ENCODE data around the gene LYRM4. TPM values are rescaled to one million over a fixed set of nuclear protein-coding genes. Genes with fewer than 3 reads are reported as not detected.
A peak's percentile ranks its signal among the peaks of the same experiment; 100 is the strongest.

LYRM4 gene
- polyA plus RNA-seq, 1 donor (not counting 4 experiments of a cell fraction or from before 2014, with no cell fraction given), result 41.1 TPM

DNA sequence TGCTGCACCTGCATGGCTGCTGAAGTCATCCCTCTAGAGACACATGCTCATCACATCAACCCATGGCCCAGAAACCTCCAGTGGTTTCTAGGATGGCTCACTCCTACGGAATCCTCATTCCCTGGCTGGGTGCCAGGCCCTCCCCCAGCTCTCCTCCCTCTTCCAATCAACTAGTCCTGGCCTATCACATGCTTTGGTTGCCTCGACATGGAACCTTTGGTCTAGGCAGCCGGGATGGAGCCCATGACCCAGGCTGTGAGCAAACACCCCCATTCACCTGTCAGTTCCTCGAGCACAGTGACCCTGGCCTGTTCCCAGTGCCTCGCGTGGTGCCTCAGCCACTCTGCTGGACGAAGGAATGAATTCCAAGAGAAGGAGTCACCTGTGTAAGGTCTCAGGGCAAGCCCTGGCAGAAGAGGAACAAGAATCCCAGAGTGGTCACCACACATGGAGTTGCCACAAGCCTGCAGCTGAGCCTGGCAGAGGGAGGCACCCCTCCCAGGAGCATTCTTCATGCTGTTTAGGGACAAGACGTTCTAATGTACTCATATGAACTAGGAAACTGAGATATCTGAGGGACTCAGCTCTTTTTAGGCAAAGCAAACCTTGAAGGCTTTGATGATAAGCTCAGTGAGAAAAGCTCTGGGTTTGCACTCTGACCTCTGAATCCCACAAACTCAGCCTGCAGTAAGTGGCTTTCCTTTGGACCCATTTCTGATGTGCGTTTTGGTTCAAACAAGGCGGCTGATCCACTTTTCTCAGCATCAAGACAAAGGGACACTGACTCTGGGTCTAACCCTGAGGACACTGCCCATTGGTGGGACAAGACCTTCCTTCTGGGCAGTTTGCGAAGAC is 135.4 kb downstream of the LYRM4 start:
- Histone ChIP-seq H3K9ac (ENCODE audit: control insufficient read depth, extremely low read depth, insufficient read depth, low read length) (no peak overlapping the region), H3K79me2 (ENCODE audit: control insufficient read depth, insufficient read depth, low read length) (no peaks in the 10 kb centered on the region), H3K36me3 (ENCODE audit: control insufficient read depth in 2 of 2, extremely low read depth in 1 of 2, insufficient read depth in 2 of 2, low read length in 2 of 2) (peaks cover 0 to 3% of the 10 kb centered on the region in 2 experiments), H3K27me3 (ENCODE audit: control insufficient read depth, extremely low read depth, insufficient read depth, low read length) (no peaks in the 10 kb centered on the region), H3K9me1 (ENCODE audit: control insufficient read depth, extremely low read depth, insufficient read depth, low read length) (no peaks in the 10 kb centered on the region), H3K4me2 (ENCODE audit: control insufficient read depth, extremely low read depth, insufficient read depth, low read depth, low read length) (peak overlapping the region; percentile 7), H3K27ac (ENCODE audit: control insufficient read depth, insufficient read depth, low read length) (peak overlapping the region; percentile 39), H3K4me1 (ENCODE audit: control insufficient read depth, extremely low read depth, insufficient read depth, low read length) (peaks cover 18% of the 10 kb centered on the region), H2AFZ (ENCODE audit: control insufficient read depth, low read length) (no peak overlapping the region), H4K20me1 (ENCODE audit: control insufficient read depth, extremely low read depth, insufficient read depth, low read length) (no peaks in the 10 kb centered on the region), H3K9me3 (ENCODE audit: control insufficient read depth, low read depth, low read length) (no peaks in the 10 kb centered on the region), H3K4me3 (ENCODE audit: control insufficient read depth in 2 of 3, extremely low read depth in 1 of 3, insufficient read depth in 2 of 3, low read depth in 1 of 3, low read length in 3 of 3) (no peak overlapping the region)
- no peak for TF ChIP-seq EZH2 (IDR thresholded peaks at IDR 0.05; ENCODE audit: low read length)
- TF ChIP-seq, protein P1, sequence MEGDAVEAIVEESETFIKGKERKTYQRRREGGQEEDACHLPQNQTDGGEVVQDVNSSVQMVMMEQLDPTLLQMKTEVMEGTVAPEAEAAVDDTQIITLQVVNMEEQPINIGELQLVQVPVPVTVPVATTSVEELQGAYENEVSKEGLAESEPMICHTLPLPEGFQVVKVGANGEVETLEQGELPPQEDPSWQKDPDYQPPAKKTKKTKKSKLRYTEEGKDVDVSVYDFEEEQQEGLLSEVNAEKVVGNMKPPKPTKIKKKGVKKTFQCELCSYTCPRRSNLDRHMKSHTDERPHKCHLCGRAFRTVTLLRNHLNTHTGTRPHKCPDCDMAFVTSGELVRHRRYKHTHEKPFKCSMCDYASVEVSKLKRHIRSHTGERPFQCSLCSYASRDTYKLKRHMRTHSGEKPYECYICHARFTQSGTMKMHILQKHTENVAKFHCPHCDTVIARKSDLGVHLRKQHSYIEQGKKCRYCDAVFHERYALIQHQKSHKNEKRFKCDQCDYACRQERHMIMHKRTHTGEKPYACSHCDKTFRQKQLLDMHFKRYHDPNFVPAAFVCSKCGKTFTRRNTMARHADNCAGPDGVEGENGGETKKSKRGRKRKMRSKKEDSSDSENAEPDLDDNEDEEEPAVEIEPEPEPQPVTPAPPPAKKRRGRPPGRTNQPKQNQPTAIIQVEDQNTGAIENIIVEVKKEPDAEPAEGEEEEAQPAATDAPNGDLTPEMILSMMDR (optimal IDR thresholded peaks at IDR 0.05 in 1 of 3, IDR thresholded peaks at IDR 0.05 in 1 of 3, conservative IDR thresholded peaks at IDR 0.05 in 1 of 3; ENCODE audit: extremely low read depth in 1 of 3, insufficient read depth in 2 of 3, low read length in 3 of 3), result no peak
- DNase-seq (ENCODE audit: low read depth, low spot score), result peak; percentile 89
- no peak for FAIRE-seq
- dilution Hi-C loops (cut with MboI; ENCODE audit: extremely low pct_ligation_motif_present, low sequenced_read_pairs), result no loop called here

DNA sequence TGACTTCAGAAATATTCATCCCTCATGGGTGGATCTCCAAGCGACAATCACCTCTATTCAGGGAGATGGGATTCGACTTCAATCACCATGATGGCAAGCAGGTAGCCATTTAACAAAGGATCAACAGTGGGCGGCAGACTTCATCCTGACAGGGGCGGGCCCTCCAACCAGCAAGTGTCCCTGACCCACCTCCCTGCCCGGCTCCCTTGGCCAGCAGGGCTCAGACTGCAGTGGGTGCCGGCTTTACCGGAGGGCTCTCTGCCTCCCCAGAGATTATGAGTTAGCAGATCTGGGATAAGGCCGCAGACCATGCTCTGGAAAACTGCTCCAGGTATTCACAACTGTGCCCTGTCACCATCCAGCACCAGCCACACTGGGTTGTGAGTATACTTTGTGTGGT is 136.2 kb downstream of the LYRM4 start:
- Histone ChIP-seq H3K27me3 (ENCODE audit: control insufficient read depth, extremely low read depth, insufficient read depth, low read length) (no peaks in the 10 kb centered on the region), H3K4me1 (ENCODE audit: control insufficient read depth, extremely low read depth, insufficient read depth, low read length) (peaks cover 18% of the 10 kb centered on the region), H3K4me2 (ENCODE audit: control insufficient read depth, extremely low read depth, insufficient read depth, low read depth, low read length) (no peak overlapping the region), H3K9me3 (ENCODE audit: control insufficient read depth, low read depth, low read length) (no peaks in the 10 kb centered on the region), H4K20me1 (ENCODE audit: control insufficient read depth, extremely low read depth, insufficient read depth, low read length) (no peaks in the 10 kb centered on the region), H2AFZ (ENCODE audit: control insufficient read depth, low read length) (no peak overlapping the region), H3K4me3 (ENCODE audit: control insufficient read depth in 2 of 3, extremely low read depth in 1 of 3, insufficient read depth in 2 of 3, low read depth in 1 of 3, low read length in 3 of 3) (no peak overlapping the region), H3K36me3 (ENCODE audit: control insufficient read depth in 2 of 2, extremely low read depth in 1 of 2, insufficient read depth in 2 of 2, low read length in 2 of 2) (peaks cover 0 to 3% of the 10 kb centered on the region in 2 experiments), H3K79me2 (ENCODE audit: control insufficient read depth, insufficient read depth, low read length) (no peaks in the 10 kb centered on the region), H3K9me1 (ENCODE audit: control insufficient read depth, extremely low read depth, insufficient read depth, low read length) (no peaks in the 10 kb centered on the region), H3K9ac (ENCODE audit: control insufficient read depth, extremely low read depth, insufficient read depth, low read length) (no peak overlapping the region), H3K27ac (ENCODE audit: control insufficient read depth, insufficient read depth, low read length) (peak overlapping the region; percentile 19)
- dilution Hi-C loops (cut with MboI; ENCODE audit: extremely low pct_ligation_motif_present, low sequenced_read_pairs), result no loop called here
- DNase-seq (ENCODE audit: low read depth, low spot score), result no peak
- FAIRE-seq, result no peak
- TF ChIP-seq, protein P1 (optimal IDR thresholded peaks at IDR 0.05 in 1 of 3, IDR thresholded peaks at IDR 0.05 in 1 of 3, conservative IDR thresholded peaks at IDR 0.05 in 1 of 3; ENCODE audit: extremely low read depth in 1 of 3, insufficient read depth in 2 of 3, low read length in 3 of 3), result no peak
- no peak for TF ChIP-seq EZH2 (IDR thresholded peaks at IDR 0.05; ENCODE audit: low read length)
